Erythroblast (primary cell): ENCODE data around the gene GNB2.

Experiments used
- GATA1 ChIP-seq: IDR thresholded peaks from 2 replicates; pipeline ENCODE4 v1.6.1; 2011; ENCODE audit warnings: low read depth, mild to moderate bottlenecking, control low read depth, low read length, moderate library complexity
- POLR2A ChIP-seq: IDR thresholded peaks from 2 replicates; pipeline ENCODE4 v1.6.1; 2011; ENCODE audit warnings: mild to moderate bottlenecking, low read length

DNA sequence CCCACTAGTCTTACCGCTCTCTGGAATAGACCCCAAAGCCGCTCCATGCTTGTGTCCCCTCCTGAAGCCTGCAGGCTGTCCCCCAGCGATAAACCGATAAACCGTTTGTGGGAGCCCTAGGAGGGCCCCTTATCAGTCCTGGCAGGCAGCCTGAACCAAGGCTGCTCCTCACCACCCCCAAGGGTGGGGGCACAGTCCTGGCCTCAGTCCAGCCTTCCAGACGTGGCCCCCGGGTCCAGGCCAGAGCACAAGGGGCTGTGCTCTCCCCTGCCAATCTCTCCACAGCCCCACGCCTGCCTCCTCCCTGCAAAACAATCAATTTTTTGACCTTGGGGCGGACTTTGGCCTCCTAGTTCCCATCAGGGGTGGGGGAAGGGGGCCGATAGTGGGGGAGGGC lies 32.1 kb upstream of the GNB2 start, which contains the start of gene TFR2:
- peak; percentile 59 for TF ChIP-seq POLR2A
- peak; percentile 90 for TF ChIP-seq GATA1
